Loucy (cell line): Measurements from ENCODE around the gene MEGF6.

ENCODE experiments used
- H2AFZ ChIP-seq: fragments of 200-600 bp; sonication (generic); 2 replicates; pipeline ENCODE4 v1.6.0; 2016; ENCODE audit warnings: antibody characterized with exemption, mild to moderate bottlenecking, low read length, moderate library complexity
- H3F3A ChIP-seq: fragments of 200-600 bp; 2 replicates; pipeline ENCODE4 v1.6.0; 2016; ENCODE audit warnings: antibody characterized with exemption, low read depth, mild to moderate bottlenecking
- H3K27me3 ChIP-seq: fragments of 200-600 bp; sonication (generic); 2 replicates; pipeline ENCODE4 v1.6.1; 2014; ENCODE audit warnings: low read length, mild to moderate bottlenecking; ENCODE audit not compliant: insufficient read depth, poor library complexity, severe bottlenecking
- H3K36me3 ChIP-seq: fragments of 200-600 bp; sonication (generic); 2 replicates; pipeline ENCODE4 v1.6.1; 2016; ENCODE audit warnings: low read length; ENCODE audit not compliant: insufficient read depth
- H3K4me1 ChIP-seq: fragments of 200-600 bp; sonication (generic); 2 replicates; pipeline ENCODE4 v1.5.1; 2014; ENCODE audit warnings: low read length, mild to moderate bottlenecking; ENCODE audit not compliant: insufficient read depth, poor library complexity, severe bottlenecking
- H3K4me2 ChIP-seq: fragments of 200-600 bp; sonication (generic); 2 replicates; pipeline ENCODE4 v1.6.0; 2014; ENCODE audit warnings: antibody characterized with exemption, low read length, low read depth, mild to moderate bottlenecking; ENCODE audit not compliant: poor library complexity, severe bottlenecking
- H3K4me3 ChIP-seq: fragments of 200-600 bp; sonication (generic); 2 replicates; pipeline ENCODE4 v1.5.1; 2014; ENCODE audit warnings: low read length, mild to moderate bottlenecking, mixed read lengths; ENCODE audit not compliant: poor library complexity, severe bottlenecking
- H3K79me2 ChIP-seq: fragments of 200-600 bp; sonication (generic); 2 replicates; pipeline ENCODE4 v1.6.1; 2014; ENCODE audit warnings: low read length; ENCODE audit not compliant: insufficient read depth
- H3K9ac ChIP-seq: fragments of 200-600 bp; sonication (generic); 2 replicates; pipeline ENCODE4 v1.6.0; 2014; ENCODE audit warnings: mild to moderate bottlenecking, low read depth, low read length, moderate library complexity; ENCODE audit not compliant: poor library complexity, severe bottlenecking
- H3K9me2 ChIP-seq: fragments of 200-600 bp; sonication (generic); replicated peaks from 2 replicates; pipeline ENCODE4 v1.6.1; 2016; ENCODE audit warnings: low read depth, low read length, mixed read lengths
- H3K9me3 ChIP-seq: fragments of 200-600 bp; sonication (generic); 2 replicates; pipeline ENCODE4 v1.6.1; 2014; ENCODE audit warnings: mild to moderate bottlenecking, antibody characterized with exemption, low read length, low read depth; ENCODE audit not compliant: insufficient read depth
- H4K20me1 ChIP-seq: fragments of 200-600 bp; sonication (generic); 2 replicates; pipeline ENCODE4 v1.6.0; 2014; ENCODE audit warnings: antibody characterized with exemption, low read length, mild to moderate bottlenecking; ENCODE audit not compliant: insufficient read depth, poor library complexity, severe bottlenecking
- CTCF ChIP-seq: fragments of 200-600 bp; sonication (generic); conservative IDR thresholded peaks from 2 replicates; pipeline ENCODE4 v1.5.1; 2014; ENCODE audit warnings: mild to moderate bottlenecking, antibody characterized with exemption, low read length
- EZH2phosphoT487 ChIP-seq: fragments of 200-600 bp; IDR thresholded peaks from 2 replicates; pipeline ENCODE4 v1.6.1; 2018; ENCODE audit warnings: antibody characterized with exemption, mild to moderate bottlenecking, moderate library complexity, borderline replicate concordance

MEGF6 gene

GRCh38 chr1:3539707-3540425, 71.4 kb downstream of the MEGF6 start:
- Histone ChIP-seq H3K4me2 (no peak overlapping the region), H3K4me1 (no peaks in the 10 kb centered on the region), H3K9ac (no peak overlapping the region), H2AFZ (no peak overlapping the region), H3F3A (no peaks in the 10 kb centered on the region), H3K9me2 (no peaks in the 10 kb centered on the region), H3K36me3 (no peaks in the 10 kb centered on the region), H3K79me2 (no peaks in the 10 kb centered on the region), H4K20me1 (no peaks in the 10 kb centered on the region), H3K9me3 (no peaks in the 10 kb centered on the region), H3K27me3 (no peaks in the 10 kb centered on the region), H3K4me3 (no peak overlapping the region)
- TF ChIP-seq EZH2phosphoT487: no peak
- no peak for TF ChIP-seq CTCF

- no peak overlapping the region for H2AFZ ChIP-seq
Measured at GRCh38 chr1:3537359-3537758, 73.9 kb downstream of the MEGF6 start.

GRCh38 chr1:3536420-3537195, 74.7 kb downstream of the MEGF6 start:
- Histone ChIP-seq H3F3A (no peaks in the 10 kb centered on the region), H3K4me1 (no peaks in the 10 kb centered on the region), H3K9me3 (no peaks in the 10 kb centered on the region), H2AFZ (no peak overlapping the region), H4K20me1 (no peaks in the 10 kb centered on the region), H3K4me2 (no peak overlapping the region), H3K36me3 (no peaks in the 10 kb centered on the region), H3K9ac (no peak overlapping the region), H3K9me2 (no peaks in the 10 kb centered on the region), H3K27me3 (no peaks in the 10 kb centered on the region), H3K79me2 (no peaks in the 10 kb centered on the region), H3K4me3 (no peak overlapping the region)
- TF ChIP-seq EZH2phosphoT487 (no peak), CTCF (no peak)

More at GRCh38 chr1:3537359-3537758, 73.9 kb downstream of the MEGF6 start:
- TF ChIP-seq EZH2phosphoT487 (no peak), CTCF (no peak)
- H3K4me3 ChIP-seq: no peak overlapping the region
- H3K36me3 ChIP-seq: no peaks in the 10 kb centered on the region
- no peaks in the 10 kb centered on the region for H3K9me3 ChIP-seq
- no peaks in the 10 kb centered on the region for H3K79me2 ChIP-seq
- no peaks in the 10 kb centered on the region for H4K20me1 ChIP-seq
- H3F3A ChIP-seq: no peaks in the 10 kb centered on the region
- no peak overlapping the region for H3K4me2 ChIP-seq
- no peak overlapping the region for H3K9ac ChIP-seq
- H3K4me1 ChIP-seq: no peaks in the 10 kb centered on the region
- no peaks in the 10 kb centered on the region for H3K9me2 ChIP-seq
- H3K27me3 ChIP-seq: no peaks in the 10 kb centered on the region
